K562 (cell line): ENCODE data around the gene EXT2. TPM values are rescaled to one million over a fixed set of nuclear protein-coding genes. Genes with fewer than 3 reads are reported as not detected.

Experiments used
- ATAC-seq: fragments of 200-7000 bp; cut with Tn5 transposase; 3 replicates; pipeline ENCODE4 v1.9.1; 2020; ENCODE audit warnings: moderate library complexity
- BruUV-seq: library from RNA; stranded (reverse); fragments of 400-500 nt; replicated peaks from 2 replicates; lab custom pipeline; 2021; lab: Mats Ljungman, UMichigan
- CTCF ChIA-PET: fragments of 300-600 bp; formaldehyde crosslinking; extraction: SDS; loops from one replicate; lab custom pipeline; 2021; ENCODE audit warnings: low intra/inter-chr PET ratio; lab: Yijun Ruan, JAX
- POLR2A ChIA-PET: fragments of 300-600, 350-650 bp; sonication (Branson Sonifier 250); formaldehyde crosslinking; extraction: SDS; loops from one replicate; lab custom pipeline; 2021; ENCODE audit warnings: antibody characterized with exemption, inconsistent platforms; lab: Yijun Ruan, JAX
- DNase-seq, 4 experiments: peaks; one replicate each; pipeline versions ENCODE4 v3.0.0 to v3.0.0-alpha.2; 2011 to 2018; ENCODE audit warnings: low spot score in 3 of 4, mixed read lengths in 3 of 4; ENCODE audit errors: extremely low read depth in 1 of 4
- FAIRE-seq: peaks from 2 replicates; lab custom pipeline; 2011; peaks lifted over from hg19 to GRCh38; lab: Jason Lieb, UNC
- H2AFZ ChIP-seq: 2 replicates; pipeline ENCODE4 v1.6.0; 2011; ENCODE audit warnings: low read depth, low read length, control low read depth, inconsistent platforms
- H3K27ac ChIP-seq: fragments of 200-600 bp; 3 replicates; pipeline ENCODE4 v1.8.0; 2011; ENCODE audit warnings: low read depth, mild to moderate bottlenecking, control low read depth, inconsistent platforms, low read length, moderate library complexity, mixed read lengths; ENCODE audit errors: extremely low read depth
- H3K27me3 ChIP-seq, 2 experiments: fragments of 300-600 bp in 1 of 2; 2 replicates in 1 of 2; 3 replicates in 1 of 2; pipeline versions ENCODE4 v1.6.0 to v1.8.0; 2011; ENCODE audit warnings: inconsistent platforms in 2 of 2, low read length in 2 of 2, mild to moderate bottlenecking in 1 of 2, mixed read lengths in 1 of 2, moderate library complexity in 1 of 2; ENCODE audit not compliant: control insufficient read depth in 2 of 2, insufficient read depth in 2 of 2
- H3K36me3 ChIP-seq: fragments of 300-600 bp; 3 replicates; pipeline ENCODE4 v1.8.0; 2011; ENCODE audit warnings: mild to moderate bottlenecking, low read length, inconsistent platforms; ENCODE audit not compliant: control insufficient read depth, insufficient read depth
- H3K4me1 ChIP-seq, 2 experiments: fragments of 200-600 bp in 1 of 2; replicated peaks in 1 of 2; 2 replicates in 1 of 2; 3 replicates in 1 of 2; pipeline versions ENCODE4 v1.5.1 to v1.8.0; 2011; ENCODE audit warnings: inconsistent platforms in 2 of 2, low read length in 2 of 2, mild to moderate bottlenecking in 1 of 2, mixed read lengths in 1 of 2, moderate library complexity in 1 of 2; ENCODE audit not compliant: control insufficient read depth in 2 of 2, insufficient read depth in 2 of 2
- H3K4me2 ChIP-seq: 2 replicates; pipeline ENCODE4 v1.6.1; 2011; ENCODE audit warnings: low read length, control low read depth, inconsistent platforms, mixed read lengths; ENCODE audit not compliant: insufficient read depth
- H3K4me3 ChIP-seq: fragments of 200-600 bp; sonication (generic), shearing (Covaris generic); 2 replicates; pipeline ENCODE4 v1.5.1; 2016; ENCODE audit warnings: control low read depth, inconsistent platforms
- H3K79me2 ChIP-seq: fragments of 200-600 bp; 3 replicates; pipeline ENCODE4 v1.8.0; 2011; ENCODE audit warnings: low read length, inconsistent platforms; ENCODE audit not compliant: control insufficient read depth, insufficient read depth
- H3K9ac ChIP-seq, 2 experiments: 2 replicates each; pipeline versions ENCODE4 v1.6.0 to v1.6.1; 2011; ENCODE audit warnings: low read depth in 2 of 2, low read length in 2 of 2, control low read depth in 1 of 2, inconsistent platforms in 1 of 2, mild to moderate bottlenecking in 1 of 2, mixed read lengths in 1 of 2; ENCODE audit not compliant: insufficient read depth in 1 of 2
- H3K9me1 ChIP-seq: one replicate; pipeline ENCODE4 v1.6.0; 2011; ENCODE audit warnings: inconsistent platforms, mild to moderate bottlenecking, low read length, moderate library complexity; ENCODE audit not compliant: control insufficient read depth, insufficient read depth
- H3K9me3 ChIP-seq: replicated peaks from 2 replicates; pipeline ENCODE4 v1.5.1; 2011; ENCODE audit warnings: low read depth, low read length, inconsistent platforms; ENCODE audit not compliant: control insufficient read depth, insufficient read depth
- H4K20me1 ChIP-seq: replicated peaks from 2 replicates; pipeline ENCODE4 v1.6.1; 2011; ENCODE audit warnings: low read length, inconsistent platforms, mixed read lengths; ENCODE audit not compliant: control insufficient read depth, insufficient read depth
- COPS2 ChIP-seq: fragments of 450-650 bp; conservative IDR thresholded peaks from 2 replicates; pipeline ENCODE4 v1.6.1; 2016; ENCODE audit warnings: mild to moderate bottlenecking, moderate library complexity
- GATA2 ChIP-seq: sonication (generic); formaldehyde crosslinking; IDR thresholded peaks from 2 replicates; pipeline ENCODE4 v1.4.0; 2020; ENCODE audit warnings: mild to moderate bottlenecking, missing genetic modification reagents
- GMEB1 ChIP-seq: fragments of 250-450 bp; sonication (Bioruptor Pico); IDR thresholded peaks from 2 replicates; pipeline ENCODE4 v1.4.0; 2020; ENCODE audit warnings: mild to moderate bottlenecking
- IRF1 ChIP-seq: sonication (generic); formaldehyde crosslinking; IDR thresholded peaks from 2 replicates; pipeline ENCODE4 v1.8.0; 2022; ENCODE audit warnings: missing genetic modification reagents, mild to moderate bottlenecking, borderline replicate concordance
- JUND ChIP-seq, 2 experiments: IDR thresholded peaks; 2 replicates in 1 of 2; 3 replicates in 1 of 2; pipeline ENCODE4 v1.6.1; 2011; ENCODE audit warnings: borderline replicate concordance in 2 of 2, low read depth in 2 of 2, low read length in 2 of 2, improper control_type of control experiment in 1 of 2, missing biosample characterization in 1 of 2, missing genetic modification characterization in 1 of 2, missing genetic modification reagents in 1 of 2
- KAT7 ChIP-seq: sonication (generic); formaldehyde crosslinking; IDR thresholded peaks from 2 replicates; pipeline ENCODE4 v1.8.0; 2022; ENCODE audit warnings: missing genetic modification reagents, mild to moderate bottlenecking, borderline replicate concordance
- KDM5B ChIP-seq: fragments of 200-600 bp; sonication (generic); IDR thresholded peaks from 2 replicates; pipeline ENCODE4 v1.6.1; 2012; ENCODE audit warnings: low read depth, mild to moderate bottlenecking, moderate library complexity, low read length, control low read depth, inconsistent platforms; ENCODE audit not compliant: insufficient replicate concordance
- LCOR ChIP-seq: sonication (generic); formaldehyde crosslinking; IDR thresholded peaks from 2 replicates; pipeline ENCODE4 v1.8.0; 2022; ENCODE audit warnings: mild to moderate bottlenecking, missing genetic modification reagents
- NELFE ChIP-seq: IDR thresholded peaks from 2 replicates; pipeline ENCODE4 v1.6.1; 2011; ENCODE audit warnings: mild to moderate bottlenecking; ENCODE audit not compliant: insufficient read depth, insufficient read length
- NFE2 ChIP-seq: IDR thresholded peaks from 2 replicates; pipeline ENCODE4 v1.6.1; 2014; ENCODE audit warnings: antibody characterized with exemption, low read depth
- PRPF4 ChIP-seq: fragments of 200-400 bp; formaldehyde crosslinking; IDR thresholded peaks from one replicate; pipeline ENCODE4 v1.6.1; 2017; ENCODE audit warnings: low read length, low read depth, mild to moderate bottlenecking; ENCODE audit not compliant: insufficient read depth, poor library complexity, severe bottlenecking
- ZNF707 ChIP-seq: fragments of 250-450 bp; sonication (Bioruptor Pico); conservative IDR thresholded peaks from 2 replicates; pipeline ENCODE4 v1.8.0; 2022; ENCODE audit warnings: inconsistent platforms, mild to moderate bottlenecking, moderate library complexity
- WGBS: fragments of 100-300 bp; shearing (Covaris generic); methylation state at CpG from one replicate; pipeline ENCODE4 v1.1.6; 2016; ENCODE audit warnings: low coverage, mixed read lengths; ENCODE audit not compliant: insufficient coverage; ENCODE audit errors: missing lambda C conversion rate; 5-methylcytosine and 5-hydroxymethylcytosine counted together
- in situ Hi-C: fragments of 300-500 bp; cut with MboI; formaldehyde crosslinking; loops from 4 replicates; pipeline ENCODE4 v1.15.0; 2018; ENCODE audit warnings: inconsistent platforms, mixed read lengths
- intact Hi-C: fragments of 100-400 bp; cut with micrococcal nuclease; formaldehyde crosslinking; loops from 2 replicates; pipeline ENCODE4 v1.14.2; 2022
- polyA plus RNA-seq, 8 experiments: library from polyadenylated mRNA; depleted of rRNA in 4 of 8; stranded (reverse) in 5 of 8; unstranded in 3 of 8; fragments of >200 nt; fragmentation: Nextera tagmentation in 2 of 8; fragmentation: Illumina TruSeq in 1 of 8; extraction: Ambion mirVana in 2 of 8; extraction: Trizol in 1 of 8; gene quantifications; 2 replicates each; pipeline versions ENCODE4 v1.2.1 to v1.2.3, GENCODE V29; 2011 to 2014; ENCODE audit warnings: inconsistent platforms in 1 of 8, missing spikeins in 1 of 8
- total RNA-seq, 7 experiments: library from RNA; depleted of rRNA in 6 of 7; stranded (reverse); fragments of >200 nt in 6 of 7; fragmentation: Illumina TruSeq in 2 of 7; extraction: Trizol in 2 of 7; gene quantifications; 2 replicates each; pipeline versions ENCODE4 v1.2.1 to v1.2.3, GENCODE V29; 2011 to 2021; ENCODE audit warnings: low replicate concordance in 1 of 7
- TF ChIP-seq, protein P1 (sequence below), 2 experiments: fragments of 450-650 bp in 1 of 2; sonication (generic) in 1 of 2; formaldehyde crosslinking in 1 of 2; IDR thresholded peaks in 1 of 2; conservative IDR thresholded peaks in 1 of 2; 2 replicates each; pipeline versions ENCODE4 v1.6.1 to v1.8.1; 2016 to 2023; ENCODE audit warnings: mild to moderate bottlenecking in 2 of 2, moderate library complexity in 2 of 2, inconsistent platforms in 1 of 2, missing genetic modification reagents in 1 of 2

Gene EXT2
- total and polyA plus RNA-seq, 9 of the 15 experiments (the other 6 are each of a cell fraction or from before 2014, with no cell fraction given), result 7.5 to 52.1 (median 38.1) TPM

DNA sequence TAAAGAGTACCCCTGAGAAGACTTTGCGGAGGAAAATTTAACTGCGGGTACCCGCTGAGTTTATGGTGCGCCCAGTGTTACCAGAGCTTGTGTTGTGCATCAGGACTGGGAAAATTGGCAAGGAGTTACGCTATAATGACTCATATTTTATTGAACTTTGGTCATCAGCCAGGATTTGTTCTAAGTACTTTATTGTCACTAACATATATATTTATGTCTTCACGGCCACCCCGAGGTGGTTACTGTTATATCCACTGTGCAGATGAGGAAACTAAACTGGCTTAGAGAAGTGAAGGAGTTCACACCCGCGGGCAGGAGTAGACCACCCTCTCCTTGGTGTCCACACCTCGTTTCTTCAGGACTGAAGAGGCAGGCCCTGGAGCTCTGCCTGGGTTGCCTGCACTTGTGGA lies 28.7 kb upstream of the EXT2 start:
- WGBS, result 3% methylated on average over 10 of the region's 10 CpGs
- Histone ChIP-seq H3K4me1 (peaks cover 10 to 22% of the 10 kb centered on the region in 2 experiments; a peak in 4 of 5 replicates), H2AFZ (peak overlapping the region; percentile 83), H3K9me1 (no peaks in the 10 kb centered on the region), H3K4me2 (peak overlapping the region; percentile 82), H3K36me3 (peaks cover 26% of the 10 kb centered on the region), H4K20me1 (no peaks in the 10 kb centered on the region), H3K27me3 (no peaks in the 10 kb centered on the region), H3K27ac (peak overlapping the region; percentile 72), H3K9me3 (no peaks in the 10 kb centered on the region), H3K4me3 (peak overlapping the region; percentile 55), H3K9ac (peak overlapping the region; percentile 72 to 94), H3K79me2 (peaks cover 16% of the 10 kb centered on the region; the same call in 2 of the 3 replicates)
- intact Hi-C loops (loop anchor here (10.0 kb wide), 1 partner anchor 122 kb away; the partner anchor contains the start of gene C11orf96), in situ Hi-C loops (no loop called here)
- CTCF ChIA-PET, result interaction anchor here (0.6 kb wide), 1 partner anchor 22 kb away, joined by 3 read pairs; no protein-coding TSS in a partner anchor
- ATAC-seq, result peak; percentile 17
- DNase-seq, result peak in 3 of 4 experiments; percentile 23 to 30 (median 23)
- POLR2A ChIA-PET, result interaction anchor here (0.6 to 1.4 kb wide), 4 partner anchors 8 to 1816 kb away, joined by 3 read pairs; partner anchors contain the start of gene ACCSL
- no peak for FAIRE-seq
- BruUV-seq, result TSS peak; percentile 66
- TF ChIP-seq GMEB1 (CRISPR knock-in tag), result no peak
- TF ChIP-seq COPS2, result no peak
- 0 out of 2 replicates have a peak, but pooled peaks have one; percentile 18 for TF ChIP-seq NFE2
- no peak for TF ChIP-seq NELFE
- no peak for TF ChIP-seq PRPF4
- TF ChIP-seq JUND (IDR thresholded peaks at IDR 0.05; ENCODE audit: borderline replicate concordance, low read depth, low read length), result no peak
- 0 out of 3 replicates have a peak, but pooled peaks have one; percentile 7 for TF ChIP-seq JUND (tag; IDR thresholded peaks at IDR 0.05; ENCODE audit: borderline replicate concordance, low read depth, low read length)
- TF ChIP-seq ZNF707, result no peak
- TF ChIP-seq LCOR (CRISPR knock-in tag), result no peak
- 0 out of 2 replicates have a peak, but pooled peaks have one; percentile 19 for TF ChIP-seq KAT7 (CRISPR knock-in tag)
- no peak for TF ChIP-seq KDM5B
- TF ChIP-seq, protein P1, sequence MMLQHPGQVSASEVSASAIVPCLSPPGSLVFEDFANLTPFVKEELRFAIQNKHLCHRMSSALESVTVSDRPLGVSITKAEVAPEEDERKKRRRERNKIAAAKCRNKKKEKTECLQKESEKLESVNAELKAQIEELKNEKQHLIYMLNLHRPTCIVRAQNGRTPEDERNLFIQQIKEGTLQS (IDR thresholded peaks at IDR 0.05), result peak; percentile 74
- TF ChIP-seq, protein P1 (CRISPR knock-in tag; conservative IDR thresholded peaks at IDR 0.05), result no peak
- no peak for TF ChIP-seq IRF1 (CRISPR knock-in tag)
- TF ChIP-seq GATA2 (CRISPR knock-in tag), result no peak
